Body of pancreas (tissue), 4 donors: ENCODE data around the gene GPATCH2. TPM values are rescaled to one million over a fixed set of nuclear protein-coding genes. Genes with fewer than 3 reads are reported as not detected.

Experiments used
- ATAC-seq: fragments of 150-250 bp; one replicate; pipeline ENCODE4 v1.9.1; 2016
- DNase-seq, 4 donors: peaks; one replicate each; pipeline ENCODE4 v3.0.0-alpha.2; 2019
- H3K27ac ChIP-seq, 4 donors: fragments of 200-600 bp; sonication (generic); 1 replicate in 3 of 4; 2 replicates in 1 of 4; pipeline versions ENCODE4 v1.5.1 to v1.6.1; 2016 to 2019; ENCODE audit warnings: mild to moderate bottlenecking in 1 of 4, mixed read lengths in 1 of 4, moderate library complexity in 1 of 4
- H3K27me3 ChIP-seq, 2 donors: fragments of 200-600 bp; sonication (generic); one replicate each; pipeline ENCODE4 v1.6.0; 2016; ENCODE audit warnings: mild to moderate bottlenecking in 1 of 2
- H3K36me3 ChIP-seq, 2 donors: fragments of 200-600 bp; sonication (generic); replicated peaks in 1 of 2; 2 replicates each; pipeline ENCODE4 v1.5.1; 2016; ENCODE audit warnings: low read depth in 2 of 2; ENCODE audit not compliant: insufficient read depth in 1 of 2
- H3K4me1 ChIP-seq: fragments of 200-600 bp; sonication (generic); one replicate; pipeline ENCODE4 v1.6.0; 2016
- H3K4me3 ChIP-seq, 2 donors: fragments of 200-600 bp; sonication (generic); 1 replicate in 1 of 2; 2 replicates in 1 of 2; pipeline ENCODE4 v1.5.1; 2016 to 2019
- H3K9me3 ChIP-seq, 3 donors: fragments of 200-600 bp; sonication (generic); 1 replicate in 2 of 3; 2 replicates in 1 of 3; pipeline ENCODE4 v1.5.1; 2016
- POLR2A ChIP-seq, 3 donors: fragments of 450-650 bp; IDR thresholded peaks; one replicate each; pipeline ENCODE4 v1.6.1; 2016; ENCODE audit warnings: antibody characterized with exemption in 3 of 3, mild to moderate bottlenecking in 2 of 3
- WGBS, 2 donors: methylation state at CpG; one replicate each; pipeline ENCODE4 v1.1.5; 2017; 5-methylcytosine and 5-hydroxymethylcytosine counted together
- intact Hi-C: fragments of 100-400 bp; cut with DNase I; formaldehyde crosslinking; loops from one replicate; pipeline ENCODE4 v1.15.1; 2023
- total RNA-seq, 2 donors: library from RNA; depleted of rRNA; stranded (reverse); fragments of >200 nt; gene quantifications; one replicate each; pipeline ENCODE4 v1.1.0, GENCODE V29; 2016
- TF ChIP-seq, protein P1 (sequence below), 7 experiments: fragments of 450-650 bp in 4 of 7; fragments of 200-600 bp in 3 of 7; sonication (generic) in 3 of 7; IDR thresholded peaks; one replicate each; pipeline ENCODE4 v1.5.1; 2016 to 2019; ENCODE audit warnings: antibody characterized with exemption in 7 of 7

The GPATCH2 gene
- total RNA-seq, 2 donors from 2014 or later = 9.6 to 32.0 TPM

DNA sequence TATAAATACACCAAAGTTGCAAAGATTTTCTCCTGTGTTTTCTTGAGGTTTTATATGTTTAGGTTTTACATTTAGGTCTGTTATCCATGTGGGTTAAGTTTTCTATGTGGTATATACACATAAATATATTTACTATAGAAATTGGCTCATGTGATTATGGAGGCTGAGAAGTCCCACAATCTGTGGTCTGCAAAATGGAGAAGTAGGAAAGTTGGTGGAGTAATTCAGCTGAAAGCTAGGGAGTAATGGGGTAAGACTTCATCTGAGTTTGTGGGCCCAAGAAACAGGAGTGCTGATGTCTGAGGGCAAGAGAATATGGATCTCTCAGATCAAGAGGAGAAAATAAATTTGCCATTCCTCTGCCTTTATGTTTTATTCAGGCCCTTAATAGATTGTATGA, 146.0 kb downstream of the GPATCH2 start:
- TF ChIP-seq, protein P1, sequence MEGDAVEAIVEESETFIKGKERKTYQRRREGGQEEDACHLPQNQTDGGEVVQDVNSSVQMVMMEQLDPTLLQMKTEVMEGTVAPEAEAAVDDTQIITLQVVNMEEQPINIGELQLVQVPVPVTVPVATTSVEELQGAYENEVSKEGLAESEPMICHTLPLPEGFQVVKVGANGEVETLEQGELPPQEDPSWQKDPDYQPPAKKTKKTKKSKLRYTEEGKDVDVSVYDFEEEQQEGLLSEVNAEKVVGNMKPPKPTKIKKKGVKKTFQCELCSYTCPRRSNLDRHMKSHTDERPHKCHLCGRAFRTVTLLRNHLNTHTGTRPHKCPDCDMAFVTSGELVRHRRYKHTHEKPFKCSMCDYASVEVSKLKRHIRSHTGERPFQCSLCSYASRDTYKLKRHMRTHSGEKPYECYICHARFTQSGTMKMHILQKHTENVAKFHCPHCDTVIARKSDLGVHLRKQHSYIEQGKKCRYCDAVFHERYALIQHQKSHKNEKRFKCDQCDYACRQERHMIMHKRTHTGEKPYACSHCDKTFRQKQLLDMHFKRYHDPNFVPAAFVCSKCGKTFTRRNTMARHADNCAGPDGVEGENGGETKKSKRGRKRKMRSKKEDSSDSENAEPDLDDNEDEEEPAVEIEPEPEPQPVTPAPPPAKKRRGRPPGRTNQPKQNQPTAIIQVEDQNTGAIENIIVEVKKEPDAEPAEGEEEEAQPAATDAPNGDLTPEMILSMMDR (IDR thresholded peaks at IDR 0.05) = no peak
- no peak for TF ChIP-seq POLR2A (IDR thresholded peaks at IDR 0.05)
- intact Hi-C loops = no loop called here
- H3K4me3 ChIP-seq = no peak overlapping the region
- H3K9me3 ChIP-seq = no peaks in the 10 kb centered on the region
- H3K36me3 ChIP-seq = no peaks in the 10 kb centered on the region
- H3K4me1 ChIP-seq = no peaks in the 10 kb centered on the region
- no peaks in the 10 kb centered on the region for H3K27me3 ChIP-seq
- H3K27ac ChIP-seq = no peak overlapping the region
- ATAC-seq (no peak), DNase-seq (no peak)

DNA sequence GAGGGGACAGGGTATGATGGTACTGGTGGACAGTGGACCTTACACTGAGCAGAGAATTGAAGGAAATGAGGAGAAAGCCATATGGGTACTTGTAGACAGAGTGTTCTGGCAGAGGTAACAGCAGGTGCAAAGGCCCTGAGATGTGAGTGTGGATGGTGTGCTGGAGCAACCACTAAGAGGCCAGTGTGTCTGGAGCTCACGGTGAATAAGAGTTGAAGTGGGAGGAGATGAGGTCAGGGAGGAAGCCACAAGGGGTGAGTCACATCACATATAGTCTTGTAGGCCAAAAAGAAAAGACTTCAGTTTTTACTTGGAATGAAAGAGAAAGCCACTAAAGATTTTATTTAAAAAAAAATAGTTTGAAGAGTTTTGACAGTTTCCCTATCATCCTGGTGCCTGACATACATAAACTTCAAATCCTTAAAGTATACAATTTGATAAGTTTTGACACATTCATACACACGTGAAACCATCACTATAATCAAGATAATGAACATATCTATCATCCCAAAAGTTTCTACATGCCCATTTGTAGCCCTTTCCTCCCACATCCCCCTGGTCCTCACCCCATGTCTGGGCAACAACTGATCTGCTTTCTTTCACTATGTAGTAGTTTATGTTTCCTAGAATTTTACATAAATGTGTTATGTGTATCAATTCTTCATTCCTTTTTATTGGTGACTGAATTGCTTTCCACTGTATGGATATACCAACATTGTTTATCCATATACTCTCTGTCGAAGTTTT, 148.4 kb downstream of the GPATCH2 start:
- Histone ChIP-seq H3K36me3 (no peaks in the 10 kb centered on the region), H3K27ac (no peak overlapping the region), H3K9me3 (no peaks in the 10 kb centered on the region), H3K4me1 (no peaks in the 10 kb centered on the region), H3K4me3 (no peak overlapping the region), H3K27me3 (no peaks in the 10 kb centered on the region)
- DNase-seq (no peak), ATAC-seq (no peak)
- intact Hi-C loops = no loop called here
- TF ChIP-seq POLR2A (IDR thresholded peaks at IDR 0.05) = no peak
- TF ChIP-seq, protein P1 (IDR thresholded peaks at IDR 0.05) = no peak
- WGBS, 2 donors = 66 to 83% methylated on average over 3 of the region's 3 CpGs

DNA sequence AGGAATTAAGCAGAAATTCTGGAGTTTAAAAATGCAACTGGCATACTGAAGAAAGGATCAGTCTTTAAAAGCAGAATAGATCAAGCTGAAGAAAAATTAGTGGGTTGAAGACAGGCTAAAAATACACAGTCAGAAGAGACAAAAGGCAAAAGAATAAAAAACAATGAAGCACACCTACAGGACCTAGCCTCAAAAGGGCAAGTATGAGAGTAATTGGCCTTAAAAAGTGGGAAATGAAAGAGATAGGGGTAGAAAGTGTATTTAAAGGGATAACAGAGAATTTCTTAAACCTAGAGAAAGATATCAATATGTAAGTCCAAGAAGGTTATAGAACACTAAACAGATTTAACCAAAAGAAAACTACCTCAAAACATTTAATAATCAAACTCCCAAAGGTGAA, 152.4 kb downstream of the GPATCH2 start:
- no peak overlapping the region for H3K27ac ChIP-seq
- DNase-seq = no peak
- H3K4me1 ChIP-seq = no peaks in the 10 kb centered on the region
- H3K9me3 ChIP-seq = no peaks in the 10 kb centered on the region
- H3K36me3 ChIP-seq = no peaks in the 10 kb centered on the region
- intact Hi-C loops = no loop called here
- H3K4me3 ChIP-seq = no peak overlapping the region
- no peaks in the 10 kb centered on the region for H3K27me3 ChIP-seq
- ATAC-seq = no peak
- no peak for TF ChIP-seq POLR2A (IDR thresholded peaks at IDR 0.05)
- TF ChIP-seq, protein P1 (IDR thresholded peaks at IDR 0.05) = no peak

DNA sequence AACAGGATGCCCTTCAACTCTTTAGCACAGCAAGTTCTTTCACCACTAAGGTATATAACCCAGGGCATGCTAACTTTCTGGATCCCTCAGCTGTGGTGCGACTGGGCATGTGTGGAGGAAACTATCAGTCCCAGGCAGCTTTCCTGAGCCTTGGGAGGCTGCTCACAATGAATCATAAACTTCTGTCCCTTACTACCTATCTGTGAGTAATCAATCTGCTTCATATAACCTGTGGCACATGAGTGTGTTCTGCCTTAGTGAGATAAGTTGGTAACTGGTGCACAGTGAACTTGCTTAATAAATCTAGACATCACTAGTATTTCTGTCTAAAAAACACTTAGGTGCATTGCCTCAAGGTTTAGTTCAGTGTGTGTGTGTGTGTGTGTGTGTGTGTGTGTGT, 158.0 kb downstream of the GPATCH2 start:
- H3K36me3 ChIP-seq = no peaks in the 10 kb centered on the region
- intact Hi-C loops = no loop called here
- no peak overlapping the region for H3K4me3 ChIP-seq
- 92 to 100% methylated on average over 1 of the region's 1 CpG for WGBS, 2 donors
- peaks cover 5% of the 10 kb centered on the region for H3K4me1 ChIP-seq
- no peak overlapping the region for H3K27ac ChIP-seq
- ATAC-seq = no peak
- no peaks in the 10 kb centered on the region for H3K9me3 ChIP-seq
- TF ChIP-seq, protein P1 (IDR thresholded peaks at IDR 0.05) = no peak
- TF ChIP-seq POLR2A (IDR thresholded peaks at IDR 0.05) = no peak
- no peaks in the 10 kb centered on the region for H3K27me3 ChIP-seq
- no peak for DNase-seq

DNA sequence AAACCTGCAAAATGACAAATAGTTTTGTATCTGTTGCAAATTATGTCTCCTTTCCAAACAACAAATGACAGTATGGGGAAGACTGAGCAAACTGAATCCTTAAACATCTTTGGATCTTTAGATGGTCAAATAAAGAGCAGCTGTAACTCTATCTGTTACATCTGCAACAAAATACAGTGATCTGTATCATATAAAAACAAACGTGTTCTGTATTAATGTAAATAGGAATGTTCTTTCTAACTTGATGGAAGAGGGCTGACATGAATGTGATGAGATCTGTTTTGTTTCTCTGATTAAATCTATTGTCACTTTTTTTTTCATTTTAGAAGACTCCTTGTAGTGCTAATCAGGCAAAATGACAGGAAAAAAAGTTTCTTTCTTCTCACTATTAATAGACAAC, 159.5 kb downstream of the GPATCH2 start:
- no peaks in the 10 kb centered on the region for H3K9me3 ChIP-seq
- H3K36me3 ChIP-seq = no peaks in the 10 kb centered on the region
- 35 to 53% methylated on average over 1 of the region's 1 CpG for WGBS, 2 donors
- H3K27ac ChIP-seq = no peak overlapping the region
- H3K4me3 ChIP-seq = no peak overlapping the region
- H3K4me1 ChIP-seq = peaks cover 5% of the 10 kb centered on the region
- H3K27me3 ChIP-seq = no peaks in the 10 kb centered on the region
- intact Hi-C loops = no loop called here
- DNase-seq (no peak), ATAC-seq (no peak)
- TF ChIP-seq, protein P1 (IDR thresholded peaks at IDR 0.05) = no peak
- TF ChIP-seq POLR2A (IDR thresholded peaks at IDR 0.05) = no peak
